Stimulated activated naive CD8-positive, alpha-beta T cell treated with anti-CD3 and anti-CD28 coated beads, Interleukin-15, Interleukin-2, amounts not matched to agents 100 U/mL and 50 U/mL, for 24 hours (primary cell): ENCODE measurements around the gene GLDN.

ENCODE experiments used
- ATAC-seq: fragments of 150-1000 bp; cut with Tn5 transposase; one replicate; pipeline ENCODE4 v1.10.0; 2021
- DNase-seq: peaks from one replicate; pipeline ENCODE4 v3.0.0; 2021

Gene GLDN

GRCh38 chr15:51322621-51323296, 18.7 kb upstream of the GLDN start:
- DNase-seq (no peak), ATAC-seq (no peak)

- DNase-seq = no peak
- ATAC-seq = no peak
Measured at GRCh38 chr15:51323749-51324148, 17.7 kb upstream of the GLDN start.

GRCh38 chr15:51325167-51325566, 16.3 kb upstream of the GLDN start:
- no peak for ATAC-seq
- DNase-seq = no peak

- DNase-seq (no peak), ATAC-seq (no peak)
Measured at GRCh38 chr15:51327081-51327480, 14.4 kb upstream of the GLDN start.

GRCh38 chr15:51328926-51329325, 12.5 kb upstream of the GLDN start:
- DNase-seq = no peak
- ATAC-seq = no peak

GRCh38 chr15:51331141-51331540, 10.3 kb upstream of the GLDN start:
- DNase-seq = no peak
- no peak for ATAC-seq

- DNase-seq (no peak), ATAC-seq (no peak)
Measured at GRCh38 chr15:51332206-51333147, 9.0 kb upstream of the GLDN start.

GRCh38 chr15:51333571-51333970, 7.9 kb upstream of the GLDN start:
- no peak for DNase-seq

GRCh38 chr15:51334011-51334451, 7.4 kb upstream of the GLDN start:
- no peak for ATAC-seq

More at GRCh38 chr15:51333571-51333970, 7.9 kb upstream of the GLDN start:
- no peak for ATAC-seq

GRCh38 chr15:51335087-51335486, 6.4 kb upstream of the GLDN start:
- ATAC-seq (no peak), DNase-seq (no peak)

More at GRCh38 chr15:51334011-51334451, 7.4 kb upstream of the GLDN start:
- no peak for DNase-seq

- DNase-seq (no peak), ATAC-seq (no peak)
Measured at GRCh38 chr15:51335538-51336410, 5.7 kb upstream of the GLDN start.

GRCh38 chr15:51338496-51338895, 3.0 kb upstream of the GLDN start, which contains the start of gene CYP19A1:
CYP19A1 (minus strand) TSS chr15:51338596; CDS start chr15:51242912, 95,684 bp downstream.
- ATAC-seq = no peak
- no peak for DNase-seq

- ATAC-seq = no peak
- no peak for DNase-seq
Measured at GRCh38 chr15:51342227-51342999, 958 bp downstream of the GLDN start.

GRCh38 chr15:51343466-51343865, 2.0 kb downstream of the GLDN start:
- DNase-seq = no peak
- no peak for ATAC-seq

- ATAC-seq = no peak
- no peak for DNase-seq
Measured at GRCh38 chr15:51346136-51346535, 4.7 kb downstream of the GLDN start.

- ATAC-seq = no peak
- no peak for DNase-seq
Measured at GRCh38 chr15:51348688-51349087, 7.2 kb downstream of the GLDN start.

- no peak for DNase-seq
Measured at GRCh38 chr15:51349156-51349844, 7.8 kb downstream of the GLDN start.

GRCh38 chr15:51350723-51351122, 9.3 kb downstream of the GLDN start:
- no peak for ATAC-seq

More at GRCh38 chr15:51349156-51349844, 7.8 kb downstream of the GLDN start:
- ATAC-seq = no peak

GRCh38 chr15:51353976-51354375, 12.5 kb downstream of the GLDN start:
- ATAC-seq = no peak
- no peak for DNase-seq

More at GRCh38 chr15:51350723-51351122, 9.3 kb downstream of the GLDN start:
- DNase-seq = no peak

- ATAC-seq (no peak), DNase-seq (no peak)
Measured at GRCh38 chr15:51355096-51355495, 13.6 kb downstream of the GLDN start.

- ATAC-seq = no peak
Measured at GRCh38 chr15:51356147-51356546, 14.7 kb downstream of the GLDN start.

More at GRCh38 chr15:51356147-51356546, 14.7 kb downstream of the GLDN start:
- no peak for DNase-seq
